Right lobe of liver (tissue), 6 donors: Measurements from ENCODE around the gene ARL15. TPM values are rescaled to one million over a fixed set of nuclear protein-coding genes. Genes with fewer than 3 reads are reported as not detected.

ENCODE experiments used
- ATAC-seq, 4 donors: fragments of 200-7000 bp; cut with Tn5 transposase; one replicate each; pipeline ENCODE4 v1.9.1; 2020; ENCODE audit warnings: mild to moderate bottlenecking in 4 of 4, moderate library complexity in 4 of 4
- DNase-seq, 3 donors: peaks; one replicate each; pipeline ENCODE4 v3.0.0-alpha.2; 2020
- H3K27ac ChIP-seq, 3 donors: fragments of 200-600 bp; one replicate each; pipeline ENCODE4 v1.8.0; 2022
- H3K27me3 ChIP-seq, 2 donors: fragments of 200-600 bp; one replicate each; pipeline ENCODE4 v1.8.0; 2022
- H3K36me3 ChIP-seq, 4 donors: fragments of 200-600 bp; sonication (generic) in 1 of 4; one replicate each; pipeline versions ENCODE4 v1.5.1 to v1.8.0; 2017 to 2022; ENCODE audit warnings: control low read depth in 1 of 4
- H3K4me1 ChIP-seq, 4 donors: fragments of 200-600 bp; sonication (generic) in 1 of 4; one replicate each; pipeline versions ENCODE4 v1.5.1 to v1.8.0; 2017 to 2022; ENCODE audit warnings: control low read depth in 1 of 4
- H3K4me3 ChIP-seq, 3 donors: fragments of 200-600 bp; one replicate each; pipeline ENCODE4 v1.8.0; 2022
- H3K9me3 ChIP-seq, 4 donors: fragments of 200-600 bp; sonication (generic) in 1 of 4; one replicate each; pipeline versions ENCODE4 v1.5.1 to v1.8.0; 2017 to 2022; ENCODE audit warnings: control low read depth in 1 of 4
- POLR2A ChIP-seq: fragments of 450-650 bp; IDR thresholded peaks from one replicate; pipeline ENCODE4 v1.6.1; 2017; ENCODE audit warnings: antibody characterized with exemption, mild to moderate bottlenecking
- WGBS: methylation state at CpG from one replicate; pipeline ENCODE4 v1.1.6; 2018; ENCODE audit warnings: low coverage, low lambda C conversion rate; ENCODE audit not compliant: insufficient coverage; ENCODE audit errors: missing lambda C conversion rate; 5-methylcytosine and 5-hydroxymethylcytosine counted together
- intact Hi-C, 2 donors: fragments of 100-400 bp; cut with DNase I; formaldehyde crosslinking; loops; one replicate each; pipeline versions ENCODE4 v1.11.2 to v1.14.1; 2022
- total RNA-seq, 6 experiments: library from RNA; depleted of rRNA in 2 of 6; stranded (reverse); fragments of >200 nt in 2 of 6; fragmentation: NEBNext Ultra II Directional in 3 of 6; extraction: Animal tissue kit (Norgen Biotek cat#: 25700) in 3 of 6; gene quantifications; one replicate each; pipeline versions ENCODE4 v1.1.0 to v1.2.4, GENCODE V29; 2016 to 2023
- TF ChIP-seq, protein P1 (sequence below), 4 donors: fragments of 200-600 bp in 3 of 4; fragments of 450-650 bp in 1 of 4; IDR thresholded peaks; one replicate each; pipeline versions ENCODE4 v1.5.1 to v1.8.0; 2016 to 2022; ENCODE audit warnings: antibody characterized with exemption in 4 of 4, mild to moderate bottlenecking in 2 of 4
- donor health status: DM: no; HTN: yes; CAD: no.
- donor health status: DM: no; HTN: no; CAD: no.
- donor health status: DM: no; HTN: no; CAD: no.
- donor health status: DM: no; HTN: yes; CAD: no.
- donor health status: DM: no; HTN: yes; CAD: no.

The ARL15 gene
- total RNA-seq, 6 experiments from 2014 or later, result 6.3 to 16.5 (median 9.6) TPM

GRCh38 chr5:53942724-53943123, 367.6 kb downstream of the ARL15 start:
- Histone ChIP-seq H3K9me3 (no peaks in the 10 kb centered on the region), H3K27me3 (no peaks in the 10 kb centered on the region), H3K4me3 (no peak overlapping the region), H3K36me3 (no peaks in the 10 kb centered on the region), H3K27ac (no peak overlapping the region), H3K4me1 (no peaks in the 10 kb centered on the region)
- DNase-seq (no peak), ATAC-seq (no peak)
- 68% methylated on average over 6 of the region's 6 CpGs for WGBS
- TF ChIP-seq, protein P1, sequence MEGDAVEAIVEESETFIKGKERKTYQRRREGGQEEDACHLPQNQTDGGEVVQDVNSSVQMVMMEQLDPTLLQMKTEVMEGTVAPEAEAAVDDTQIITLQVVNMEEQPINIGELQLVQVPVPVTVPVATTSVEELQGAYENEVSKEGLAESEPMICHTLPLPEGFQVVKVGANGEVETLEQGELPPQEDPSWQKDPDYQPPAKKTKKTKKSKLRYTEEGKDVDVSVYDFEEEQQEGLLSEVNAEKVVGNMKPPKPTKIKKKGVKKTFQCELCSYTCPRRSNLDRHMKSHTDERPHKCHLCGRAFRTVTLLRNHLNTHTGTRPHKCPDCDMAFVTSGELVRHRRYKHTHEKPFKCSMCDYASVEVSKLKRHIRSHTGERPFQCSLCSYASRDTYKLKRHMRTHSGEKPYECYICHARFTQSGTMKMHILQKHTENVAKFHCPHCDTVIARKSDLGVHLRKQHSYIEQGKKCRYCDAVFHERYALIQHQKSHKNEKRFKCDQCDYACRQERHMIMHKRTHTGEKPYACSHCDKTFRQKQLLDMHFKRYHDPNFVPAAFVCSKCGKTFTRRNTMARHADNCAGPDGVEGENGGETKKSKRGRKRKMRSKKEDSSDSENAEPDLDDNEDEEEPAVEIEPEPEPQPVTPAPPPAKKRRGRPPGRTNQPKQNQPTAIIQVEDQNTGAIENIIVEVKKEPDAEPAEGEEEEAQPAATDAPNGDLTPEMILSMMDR (IDR thresholded peaks at IDR 0.05), result no peak
- no peak for TF ChIP-seq POLR2A
- intact Hi-C loops, result no loop called here

DNA sequence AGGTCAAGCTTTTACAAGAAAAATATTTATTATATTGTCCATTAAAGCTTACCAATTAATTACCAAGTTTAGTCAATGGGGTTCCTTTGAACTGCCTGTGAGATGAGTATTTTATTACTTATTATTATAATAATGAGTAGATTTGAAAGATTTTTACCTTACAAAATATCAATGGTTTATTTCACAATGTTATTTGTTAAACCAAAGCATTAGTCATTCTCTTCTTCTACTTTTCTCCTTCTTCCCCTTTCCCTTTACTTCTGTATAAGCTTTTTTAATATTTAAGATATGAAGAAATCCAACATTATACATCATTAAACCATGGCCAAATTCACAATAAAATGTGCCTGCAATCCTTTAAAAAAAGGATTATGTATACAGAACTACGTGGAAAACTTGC, 369.5 kb downstream of the ARL15 start:
- 94% methylated on average over 1 of the region's 1 CpG for WGBS
- ATAC-seq (no peak), DNase-seq (no peak)
- no peak for TF ChIP-seq POLR2A
- TF ChIP-seq, protein P1 (IDR thresholded peaks at IDR 0.05), result no peak
- intact Hi-C loops, result no loop called here
- no peaks in the 10 kb centered on the region for H3K36me3 ChIP-seq
- no peak overlapping the region for H3K4me3 ChIP-seq
- H3K9me3 ChIP-seq, result no peaks in the 10 kb centered on the region
- H3K27ac ChIP-seq, result no peak overlapping the region
- H3K27me3 ChIP-seq, result no peaks in the 10 kb centered on the region
- peaks cover 0 to 14% (median 6%) of the 10 kb centered on the region in 4 donors for H3K4me1 ChIP-seq

DNA sequence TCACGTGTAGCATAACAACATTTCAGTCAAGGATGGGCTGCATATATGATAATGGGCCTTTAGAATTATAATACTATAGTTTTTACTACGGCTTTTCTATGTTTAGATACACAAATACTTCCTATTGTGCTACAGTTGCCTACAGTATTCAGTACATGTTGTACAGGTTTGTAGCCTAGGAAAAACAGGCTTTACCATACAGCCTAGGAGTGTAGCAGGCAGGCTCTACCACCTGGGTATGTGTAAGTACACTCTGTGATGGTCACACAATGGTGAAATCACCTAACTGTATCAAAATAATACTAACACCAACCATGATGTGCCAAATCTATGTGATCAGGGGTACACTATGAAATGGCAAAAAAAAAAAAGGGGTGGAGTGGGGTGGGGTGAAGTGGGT, 372.9 kb downstream of the ARL15 start:
- intact Hi-C loops, result no loop called here
- ATAC-seq, result peak in 3 of 4 donors; percentile 11 to 28 (median 14)
- 50% methylated on average over 2 of the region's 2 CpGs for WGBS
- Histone ChIP-seq H3K36me3 (no peaks in the 10 kb centered on the region), H3K9me3 (no peaks in the 10 kb centered on the region), H3K4me3 (no peak overlapping the region), H3K27me3 (no peaks in the 10 kb centered on the region), H3K4me1 (peaks cover 0 to 22% (median 7%) of the 10 kb centered on the region in 4 donors), H3K27ac (peak overlapping the region in 1 of 3 donors; percentile 5)
- no peak for DNase-seq
- TF ChIP-seq, protein P1 (IDR thresholded peaks at IDR 0.05), result no peak

GRCh38 chr5:53936481-53937352, 373.7 kb downstream of the ARL15 start:
- Histone ChIP-seq H3K27ac (peak overlapping the region in 2 of 3 donors; percentile 10 to 45), H3K27me3 (no peaks in the 10 kb centered on the region), H3K4me3 (no peak overlapping the region), H3K36me3 (no peaks in the 10 kb centered on the region), H3K4me1 (peaks cover 0 to 22% (median 7%) of the 10 kb centered on the region in 4 donors), H3K9me3 (no peaks in the 10 kb centered on the region)
- DNase-seq (peak; percentile 48 to 82 (median 73)), ATAC-seq (peak; percentile 95 to 98 (median 97))
- 19% methylated on average over 6 of the region's 7 CpGs for WGBS
- intact Hi-C loops, result no loop called here
- TF ChIP-seq, protein P1 (IDR thresholded peaks at IDR 0.05), result no peak
- no peak for TF ChIP-seq POLR2A
